Stimulated activated CD8-positive, alpha-beta memory T cell treated with anti-CD3 and anti-CD28 coated beads, Interleukin-4, amount 100 ng/mL, for 1 hour (primary cell): ENCODE measurements around the gene ATRAID.
"Not testable (repeated sequence)": the region's sequence is repeated elsewhere in the genome, so short reads cannot be mapped to it uniquely, and the experiment has no call there.

ENCODE experiments used
- DNase-seq, 2 donors: peaks; one replicate each; pipeline ENCODE4 v3.0.0-alpha.2; 2020; ENCODE audit warnings: low read depth in 2 of 2, low spot score in 1 of 2

Gene ATRAID, protein sequence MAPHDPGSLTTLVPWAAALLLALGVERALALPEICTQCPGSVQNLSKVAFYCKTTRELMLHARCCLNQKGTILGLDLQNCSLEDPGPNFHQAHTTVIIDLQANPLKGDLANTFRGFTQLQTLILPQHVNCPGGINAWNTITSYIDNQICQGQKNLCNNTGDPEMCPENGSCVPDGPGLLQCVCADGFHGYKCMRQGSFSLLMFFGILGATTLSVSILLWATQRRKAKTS

DNA sequence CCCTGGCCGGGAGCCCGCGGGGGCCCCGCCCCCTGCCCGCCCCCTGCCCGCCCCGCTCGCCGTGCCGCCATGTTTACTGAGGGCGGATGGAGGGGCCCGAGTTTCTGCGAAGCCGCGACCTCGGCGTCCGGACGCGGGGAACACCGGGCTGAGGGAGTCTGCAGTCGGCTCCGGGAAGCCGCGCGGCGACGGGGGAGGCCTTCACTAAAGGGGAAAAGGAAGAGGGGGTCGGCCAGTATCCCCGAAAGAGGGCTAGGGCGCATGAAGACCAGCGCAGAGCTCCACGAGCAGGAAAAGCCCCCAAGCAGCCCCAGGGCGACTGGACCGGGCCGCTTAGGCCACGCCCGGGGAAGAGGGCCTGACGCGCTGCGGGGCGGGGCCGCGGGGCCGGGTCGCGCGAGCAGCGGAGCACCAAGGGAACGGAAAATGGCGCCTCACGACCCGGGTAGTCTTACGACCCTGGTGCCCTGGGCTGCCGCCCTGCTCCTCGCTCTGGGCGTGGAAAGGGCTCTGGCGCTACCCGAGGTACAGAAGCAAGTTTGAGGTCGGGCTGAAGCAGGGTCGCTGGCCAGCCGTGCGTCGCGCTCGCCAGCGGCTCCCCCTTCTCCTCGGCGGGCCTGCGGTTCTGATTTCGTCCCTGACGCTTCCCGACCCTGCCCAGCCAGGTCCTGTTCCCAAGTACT lies at the start of gene ATRAID, which contains the start of gene SLC5A6:
ATRAID (plus strand) TSS at position 99 of the 683 bp plus-strand sequence; CDS start at position 427, 328 bp downstream.
SLC5A6 (minus strand) TSS at position 326 of the 683 bp plus-strand sequence. CDS start 4,618 bp downstream, outside the sequence.
- DNase-seq = peak; percentile 74 to 82

DNA sequence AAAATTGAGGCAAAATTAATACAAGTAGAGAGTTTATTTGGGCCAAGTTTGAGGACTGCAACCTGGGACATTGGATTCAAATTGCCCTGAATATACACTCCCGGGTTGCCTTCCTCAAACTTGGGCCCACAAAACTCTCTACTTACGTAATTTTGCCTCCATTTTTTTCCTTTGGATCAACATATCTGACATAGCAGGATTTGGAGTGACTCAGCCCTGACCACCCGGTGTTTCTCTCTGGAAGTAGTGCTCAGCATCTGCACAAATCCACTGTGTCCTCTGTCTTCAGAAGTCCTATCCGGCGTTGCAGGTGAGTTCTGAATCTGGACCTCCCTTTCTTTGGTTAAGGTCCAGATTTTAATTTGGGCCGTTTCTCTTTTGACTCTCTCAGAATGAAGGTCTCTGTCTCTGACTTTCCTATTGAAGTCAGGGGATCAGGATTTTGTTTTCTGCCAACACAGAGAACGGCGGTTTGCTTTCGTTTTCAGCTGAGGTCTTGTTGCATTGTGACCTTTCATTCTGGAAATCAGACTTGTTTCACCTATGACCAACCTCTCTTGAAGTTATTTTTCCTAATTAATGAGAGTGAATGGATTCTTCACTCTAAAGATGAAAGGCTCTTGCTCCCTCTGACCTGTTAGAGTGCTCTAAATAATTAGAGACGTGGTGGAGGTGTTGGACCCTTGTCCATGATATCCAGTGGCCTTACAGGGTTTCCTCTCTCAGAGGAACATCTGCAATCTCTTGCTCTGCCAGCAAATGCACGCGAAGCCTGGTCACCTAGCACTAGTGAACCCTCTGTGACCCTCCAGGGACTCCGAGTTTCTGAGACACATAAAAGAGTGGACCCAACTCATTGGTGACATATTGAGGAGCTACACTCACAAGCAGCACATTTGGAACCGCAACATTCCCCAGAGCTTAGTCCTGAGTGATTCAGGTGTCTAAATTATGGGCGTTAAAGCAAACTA lies 49.4 kb upstream of the ATRAID start:
- no peak for DNase-seq

DNA sequence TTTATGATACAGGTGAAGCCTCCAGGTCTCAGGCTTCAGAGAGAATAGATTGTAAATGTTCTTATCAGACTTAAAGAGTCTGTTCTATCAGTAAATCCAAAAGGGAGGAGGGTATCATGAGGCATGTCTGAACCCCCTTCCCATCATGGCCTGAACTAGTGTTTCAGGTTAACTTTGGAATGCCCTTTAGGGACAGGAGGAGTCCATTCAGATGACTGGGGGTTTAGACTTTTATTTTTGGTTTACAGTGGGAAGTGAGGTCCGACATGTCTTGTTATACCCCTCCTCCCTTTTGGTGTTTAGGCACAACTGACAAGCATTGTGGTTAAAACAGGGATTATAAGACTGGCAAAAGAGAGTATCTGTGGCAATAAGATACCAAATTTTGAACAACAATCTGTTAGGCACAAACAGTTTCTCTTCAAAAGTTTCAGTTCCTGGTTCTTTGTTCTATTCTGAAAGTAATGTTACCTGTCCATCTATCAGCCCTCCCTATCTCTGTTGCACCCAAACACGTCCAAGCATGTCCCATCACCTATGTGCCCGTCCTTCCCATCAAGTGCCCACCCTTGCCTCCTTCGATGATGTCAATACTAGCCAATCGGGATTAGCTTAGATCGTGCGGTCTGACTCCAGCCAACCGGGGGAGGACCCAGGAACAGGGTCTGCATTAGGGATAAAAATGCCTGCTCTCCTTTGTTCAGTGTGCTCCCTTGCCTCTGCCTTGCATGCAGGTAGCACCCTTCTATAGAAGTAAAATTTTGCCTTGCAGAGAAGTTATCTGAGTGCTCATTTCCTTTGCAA lies 46.7 kb upstream of the ATRAID start:
- no peak for DNase-seq

DNA sequence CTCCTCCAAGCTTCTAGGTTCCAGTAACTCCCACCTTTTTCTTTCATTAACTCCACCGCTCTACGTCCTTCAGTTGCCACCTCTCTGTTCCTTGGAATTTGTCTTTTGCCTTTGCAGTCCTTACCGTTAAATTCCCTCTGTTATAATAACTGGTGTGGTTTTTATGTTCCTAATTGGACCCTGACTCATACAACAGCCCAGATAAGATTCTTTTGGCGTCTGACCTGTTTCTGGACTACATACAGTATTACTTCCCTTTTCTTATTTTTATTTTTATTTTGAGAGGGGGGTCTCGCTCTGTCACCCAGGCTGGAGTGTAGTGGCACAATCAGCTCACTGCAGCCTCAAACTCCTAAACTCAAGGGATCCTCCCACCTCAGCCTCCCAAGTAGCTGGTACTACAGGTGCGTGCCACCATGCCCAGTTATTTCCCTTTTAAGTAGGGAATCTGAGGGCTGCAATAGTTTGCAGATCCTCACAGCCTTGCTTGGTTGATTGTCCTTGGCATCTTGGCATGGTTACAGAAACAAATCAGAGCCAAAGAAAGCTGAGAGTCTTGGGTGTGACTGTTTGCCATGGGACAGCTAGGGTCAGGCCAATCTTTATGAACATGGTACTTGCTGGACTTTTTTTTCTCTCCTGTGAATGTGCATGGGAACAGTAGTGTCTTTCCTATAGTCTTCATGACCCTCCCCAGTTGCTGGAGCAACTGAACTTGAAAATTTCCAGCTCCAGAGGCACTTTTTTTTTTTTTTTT lies 41.1 kb upstream of the ATRAID start:
- DNase-seq = no peak

DNA sequence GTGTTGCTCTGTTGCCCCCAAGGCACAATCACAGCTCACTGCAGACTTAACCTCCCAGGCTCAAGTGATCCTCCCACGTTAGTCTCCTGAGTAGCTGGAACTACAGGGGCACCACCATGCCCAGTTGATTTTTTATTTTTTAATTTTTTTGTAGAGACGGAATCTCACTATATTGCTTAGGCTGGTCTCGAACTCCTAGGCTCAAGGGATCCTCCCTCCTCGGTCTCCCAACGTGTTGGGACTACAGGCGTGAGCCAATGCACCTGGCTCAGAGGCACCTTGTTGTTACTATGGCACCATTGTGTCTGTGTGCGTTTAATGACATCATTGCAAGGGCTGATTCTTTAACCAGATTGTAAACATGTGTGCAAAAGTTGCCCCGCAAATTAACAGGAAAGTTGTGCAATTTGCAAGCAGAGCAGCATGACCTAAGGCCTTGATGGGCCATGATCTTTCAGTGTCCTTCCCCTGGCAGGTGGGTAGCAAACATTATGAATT lies 40.4 kb upstream of the ATRAID start:
- no peak for DNase-seq

DNA sequence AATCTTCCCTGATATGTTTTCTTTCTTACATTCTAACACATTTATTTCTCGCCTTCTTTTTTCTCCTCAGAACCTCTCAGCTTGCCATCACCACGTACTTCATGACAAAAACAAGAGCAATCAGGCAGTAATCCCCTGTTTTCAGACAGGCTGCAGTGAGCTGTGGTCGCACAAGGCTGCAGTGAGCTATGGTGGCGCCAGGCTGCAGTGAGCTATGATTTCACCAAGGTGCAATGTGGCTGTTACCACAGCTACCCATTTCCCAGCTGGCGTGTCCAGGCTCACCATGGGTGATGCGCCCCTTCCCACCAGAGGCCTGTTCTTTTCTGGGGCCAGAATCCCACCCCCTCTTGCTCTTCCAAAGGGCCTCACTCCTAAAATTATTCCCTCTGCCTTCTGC lies 37.2 kb upstream of the ATRAID start:
- no peak for DNase-seq

DNA sequence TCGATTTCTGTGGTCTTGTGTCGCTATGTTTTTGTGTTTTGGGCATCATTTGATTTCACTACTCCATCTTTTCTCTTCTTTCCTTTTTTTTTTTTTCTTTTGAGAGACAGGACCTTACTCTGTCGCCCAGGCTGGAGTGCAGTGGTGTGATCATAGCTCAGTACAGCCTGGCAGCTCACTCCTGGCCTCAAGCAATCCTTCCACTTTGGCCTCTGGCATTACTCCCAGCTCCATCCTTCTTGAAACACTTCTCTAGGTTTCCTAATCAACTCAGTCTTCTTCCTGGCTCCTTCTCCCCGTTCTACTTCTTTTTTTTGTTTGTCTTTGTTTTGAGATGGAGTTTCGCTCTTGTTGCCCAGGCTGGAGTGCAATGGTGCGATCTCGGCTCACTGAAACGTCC lies 36.5 kb upstream of the ATRAID start:
- DNase-seq = no peak

DNA sequence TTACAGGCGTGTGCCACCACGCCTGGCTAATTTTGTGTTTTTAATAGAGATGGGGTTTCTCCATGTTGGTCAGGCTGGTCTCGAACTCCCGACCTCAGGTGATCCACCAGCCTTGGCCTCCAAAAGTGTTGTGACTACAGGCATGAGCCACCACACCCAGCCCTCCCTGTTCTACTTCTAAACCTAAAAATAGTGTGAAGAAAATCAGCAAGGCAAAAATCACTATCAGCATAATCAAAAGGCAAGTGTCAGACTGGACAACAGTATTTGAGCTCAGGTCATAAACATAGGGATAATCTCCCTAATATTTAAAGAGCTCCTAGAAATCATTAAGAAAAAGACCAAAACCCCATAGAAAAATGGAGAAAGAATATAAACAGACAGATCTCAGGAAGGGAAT lies 36.1 kb upstream of the ATRAID start:
- not testable (repeated sequence) for DNase-seq

DNA sequence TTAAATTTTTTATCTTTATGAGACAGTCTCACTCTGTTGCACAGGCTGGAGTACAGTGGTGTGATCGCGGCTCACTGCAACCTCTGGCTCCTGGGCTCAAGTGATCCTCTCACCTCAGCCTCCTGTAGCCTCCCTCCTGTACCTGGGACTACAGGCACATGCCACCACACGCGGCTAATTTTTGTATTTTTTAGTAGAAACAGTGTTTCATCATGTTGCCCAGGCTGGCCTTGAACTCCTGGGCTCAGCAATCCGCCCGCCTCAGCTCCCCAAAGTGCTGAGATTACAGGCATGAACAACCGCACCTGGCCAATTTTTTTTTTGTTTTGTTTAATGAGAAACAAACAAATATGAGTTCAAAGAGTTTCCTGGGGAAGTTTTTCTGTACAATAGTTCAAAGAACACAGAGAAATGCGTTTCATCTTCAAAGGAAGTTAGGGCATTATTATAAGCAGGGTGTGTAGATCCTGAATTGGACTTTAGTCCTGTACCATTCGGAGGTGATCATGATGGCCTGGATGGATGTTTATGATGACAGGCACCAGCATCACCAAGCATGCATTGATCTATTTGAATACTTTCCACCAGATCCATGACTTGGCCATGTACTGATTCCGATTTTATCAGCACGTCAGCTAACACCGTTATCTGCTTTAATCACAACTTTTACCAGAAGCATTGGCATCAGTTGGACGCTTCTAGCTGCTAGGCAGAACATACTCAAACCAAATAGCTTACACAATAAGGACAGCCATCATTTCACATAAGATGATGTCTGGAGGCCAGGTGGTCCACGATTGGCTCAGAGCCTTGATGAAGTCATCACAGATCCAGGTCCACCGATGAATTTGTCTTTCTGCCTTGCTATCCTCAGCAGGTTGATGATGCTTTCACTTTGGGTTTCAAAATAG lies 34.1 kb upstream of the ATRAID start:
- no peak for DNase-seq

DNA sequence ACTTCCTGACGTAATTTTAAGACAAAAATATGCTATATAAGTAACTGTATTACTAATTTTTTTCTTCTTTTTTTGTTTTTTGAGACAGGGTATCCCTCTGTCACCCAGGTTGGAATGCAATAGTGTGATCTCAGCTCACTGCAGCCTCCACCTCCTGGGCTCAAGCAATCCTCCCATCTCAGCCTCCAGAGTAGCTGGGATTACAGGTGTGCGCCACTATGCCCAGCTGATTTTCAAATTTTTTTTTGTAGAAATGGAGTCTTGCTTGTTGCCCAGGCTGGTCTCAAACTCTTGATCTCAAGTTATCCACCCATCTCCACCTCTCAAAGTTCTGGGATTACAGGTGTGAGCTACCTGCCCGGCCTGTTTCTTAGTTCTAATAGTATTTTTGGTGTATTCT lies 33.4 kb upstream of the ATRAID start:
- DNase-seq = no peak

DNA sequence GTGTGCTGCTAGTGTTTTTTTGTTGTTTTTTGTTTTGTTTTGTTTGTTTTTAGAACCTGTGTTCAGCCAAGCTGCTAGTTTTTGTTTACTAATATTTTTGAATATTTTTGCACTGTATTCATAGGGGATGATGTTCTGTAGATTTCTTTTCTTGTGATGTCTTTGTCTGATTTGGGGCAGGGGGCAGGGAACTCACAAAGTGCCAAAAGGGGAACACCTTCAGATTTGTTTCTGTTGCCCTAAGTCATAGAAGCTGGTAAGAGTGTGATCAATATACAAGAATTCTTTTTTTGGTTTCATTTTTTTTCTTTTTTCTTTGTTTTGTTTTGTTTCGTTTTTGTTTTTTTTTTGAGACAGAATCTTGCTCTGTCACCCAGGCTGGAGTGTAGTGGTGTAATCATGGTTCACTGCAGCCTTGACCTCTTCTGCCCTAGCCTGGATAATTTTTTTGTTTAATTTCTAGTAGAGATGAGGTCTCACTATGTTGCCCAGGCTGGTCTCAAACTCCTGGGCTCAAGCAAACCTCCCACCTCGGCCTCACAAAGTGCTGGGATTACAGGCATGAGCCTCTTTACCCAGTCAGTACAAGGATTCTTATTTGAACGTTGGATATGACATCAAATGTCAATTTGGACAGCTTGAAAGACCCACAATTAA lies 32.4 kb upstream of the ATRAID start:
- DNase-seq = no peak

DNA sequence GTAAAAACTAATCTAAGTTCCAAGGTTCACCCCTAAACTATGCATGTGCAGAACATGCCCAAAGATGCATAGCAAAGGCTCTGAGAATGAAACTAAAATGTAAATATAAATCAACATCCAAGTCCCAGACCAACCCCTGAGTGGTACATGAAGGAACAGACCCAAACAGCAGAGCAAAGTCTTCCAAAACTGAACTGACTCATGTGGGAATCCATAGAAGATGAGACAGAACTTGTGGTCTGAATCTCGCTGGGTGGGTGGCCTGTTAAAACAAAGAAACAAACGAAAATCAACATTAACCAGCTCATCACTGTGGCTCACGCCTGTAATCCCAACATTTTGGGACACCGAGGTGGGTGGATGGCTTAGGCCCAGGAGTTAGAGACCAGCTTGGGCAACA lies 29.5 kb upstream of the ATRAID start:
- no peak for DNase-seq

DNA sequence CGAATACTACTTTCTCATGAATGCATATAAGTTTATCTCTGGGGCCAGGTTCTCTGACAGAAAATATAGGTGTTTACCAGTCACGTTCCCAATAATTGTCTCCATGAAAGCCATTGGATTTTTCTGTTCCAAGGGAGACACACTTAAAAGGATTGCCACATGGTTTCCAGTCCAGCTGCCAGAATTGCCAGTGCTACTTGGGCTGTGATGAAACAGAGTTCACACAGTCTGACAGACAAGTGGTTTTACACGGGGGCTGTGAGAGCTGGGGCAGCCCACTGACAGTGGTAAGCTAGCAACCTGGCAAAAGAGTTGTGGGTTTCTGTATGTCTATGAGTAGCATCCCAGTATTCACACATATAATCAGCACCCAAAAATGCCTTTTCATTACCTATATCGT lies 27.7 kb upstream of the ATRAID start:
- no peak for DNase-seq

DNA sequence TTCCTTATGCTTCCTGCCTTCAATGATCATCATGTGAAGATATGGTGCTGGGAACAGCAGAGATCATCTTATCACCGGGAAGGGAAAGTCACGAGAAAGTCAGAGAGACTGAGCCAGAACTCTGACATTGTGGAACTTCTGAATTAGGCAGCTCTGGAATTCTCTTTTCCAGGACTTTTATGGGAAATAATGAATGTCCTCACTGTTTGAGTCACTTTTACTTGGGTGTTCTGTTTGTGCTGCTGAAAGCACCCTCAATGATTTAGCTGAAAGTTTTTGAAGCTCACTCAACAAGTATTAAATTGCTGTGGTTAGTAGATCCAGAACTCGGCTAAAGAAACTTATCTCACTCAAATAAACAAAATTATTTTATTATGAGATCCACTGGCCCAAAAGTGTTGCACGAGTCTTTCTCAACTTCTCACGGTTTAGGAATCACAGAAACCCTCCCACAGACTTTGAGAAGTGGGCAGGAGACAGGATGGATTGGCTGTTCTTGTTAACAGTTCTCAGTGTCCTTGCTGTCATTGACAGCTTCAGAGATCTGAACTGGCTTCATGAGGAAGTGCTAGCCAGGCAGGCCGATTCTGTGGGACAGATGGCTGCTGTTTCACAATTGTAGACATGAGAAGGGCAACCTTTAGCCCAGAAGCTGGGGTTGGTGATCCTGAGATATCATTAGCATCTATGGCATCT lies 26.4 kb upstream of the ATRAID start:
- DNase-seq = no peak

DNA sequence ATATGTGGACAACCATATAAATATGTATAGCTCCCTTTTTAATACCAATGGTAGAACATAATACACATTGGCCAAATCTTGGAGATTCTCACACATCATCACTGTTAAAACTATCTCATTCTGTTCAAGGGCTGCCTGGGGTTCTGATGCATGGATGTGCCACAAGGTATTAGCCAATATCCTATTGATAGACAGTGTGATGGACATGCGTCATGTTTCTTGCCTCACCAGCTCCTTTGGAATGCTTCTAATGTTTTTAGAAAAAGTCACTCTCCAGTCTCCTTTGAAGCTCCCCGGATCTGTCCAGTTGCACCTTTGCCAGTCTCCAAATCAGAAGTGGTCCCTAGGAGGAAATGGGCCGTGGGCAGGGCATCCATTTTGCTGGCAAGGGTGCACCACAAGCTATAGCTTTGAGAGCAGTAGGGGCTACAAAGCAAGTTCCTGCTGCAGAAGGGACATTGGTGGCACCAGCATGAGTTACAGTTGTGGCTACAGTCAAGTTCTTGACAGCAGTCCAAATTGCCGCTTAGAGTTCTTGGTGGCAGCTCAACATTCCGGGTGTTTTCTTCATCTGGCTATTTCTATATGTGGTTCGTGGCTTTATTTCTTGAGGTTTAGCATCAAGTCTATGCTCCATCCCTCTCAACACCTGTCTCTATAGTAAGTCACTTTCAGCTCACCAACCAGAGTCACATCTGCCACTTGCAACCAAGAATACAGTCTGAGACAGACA lies 25.1 kb upstream of the ATRAID start:
- DNase-seq = no peak

DNA sequence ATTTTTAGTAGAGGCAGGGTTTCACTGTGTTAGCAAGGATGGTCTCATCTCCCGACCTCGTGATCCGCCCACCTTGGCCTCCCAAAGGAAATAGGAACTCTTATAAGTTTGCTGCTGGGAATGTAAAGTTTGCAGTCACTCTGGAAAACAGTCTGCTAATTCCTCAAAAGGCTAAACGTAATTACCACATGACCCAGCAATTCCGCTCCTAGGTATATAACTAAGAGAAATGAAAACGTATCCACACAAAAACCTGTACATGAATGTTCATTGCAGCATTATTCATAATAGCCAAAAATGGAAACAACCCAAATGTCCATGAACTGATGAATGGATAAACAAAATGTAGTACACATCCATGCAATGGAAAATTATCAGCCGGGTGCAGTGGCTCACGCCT lies 21.9 kb upstream of the ATRAID start:
- no peak for DNase-seq
